Ishikawa (cell line): ENCODE results near the gene MYLIP.

Source experiments
- CEBPB ChIP-seq: IDR thresholded peaks from 2 replicates; pipeline ENCODE4 v1.6.1; 2012
- CREB1 ChIP-seq: IDR thresholded peaks from 2 replicates; pipeline ENCODE4 v1.6.1; 2012; ENCODE audit warnings: low read depth
- RAD21 ChIP-seq: IDR thresholded peaks from 2 replicates; pipeline ENCODE4 v1.6.1; 2012; ENCODE audit warnings: low read depth
- TAF1 ChIP-seq: IDR thresholded peaks from 2 replicates; pipeline ENCODE4 v1.6.1; 2012; ENCODE audit warnings: low read depth, mild to moderate bottlenecking

DNA sequence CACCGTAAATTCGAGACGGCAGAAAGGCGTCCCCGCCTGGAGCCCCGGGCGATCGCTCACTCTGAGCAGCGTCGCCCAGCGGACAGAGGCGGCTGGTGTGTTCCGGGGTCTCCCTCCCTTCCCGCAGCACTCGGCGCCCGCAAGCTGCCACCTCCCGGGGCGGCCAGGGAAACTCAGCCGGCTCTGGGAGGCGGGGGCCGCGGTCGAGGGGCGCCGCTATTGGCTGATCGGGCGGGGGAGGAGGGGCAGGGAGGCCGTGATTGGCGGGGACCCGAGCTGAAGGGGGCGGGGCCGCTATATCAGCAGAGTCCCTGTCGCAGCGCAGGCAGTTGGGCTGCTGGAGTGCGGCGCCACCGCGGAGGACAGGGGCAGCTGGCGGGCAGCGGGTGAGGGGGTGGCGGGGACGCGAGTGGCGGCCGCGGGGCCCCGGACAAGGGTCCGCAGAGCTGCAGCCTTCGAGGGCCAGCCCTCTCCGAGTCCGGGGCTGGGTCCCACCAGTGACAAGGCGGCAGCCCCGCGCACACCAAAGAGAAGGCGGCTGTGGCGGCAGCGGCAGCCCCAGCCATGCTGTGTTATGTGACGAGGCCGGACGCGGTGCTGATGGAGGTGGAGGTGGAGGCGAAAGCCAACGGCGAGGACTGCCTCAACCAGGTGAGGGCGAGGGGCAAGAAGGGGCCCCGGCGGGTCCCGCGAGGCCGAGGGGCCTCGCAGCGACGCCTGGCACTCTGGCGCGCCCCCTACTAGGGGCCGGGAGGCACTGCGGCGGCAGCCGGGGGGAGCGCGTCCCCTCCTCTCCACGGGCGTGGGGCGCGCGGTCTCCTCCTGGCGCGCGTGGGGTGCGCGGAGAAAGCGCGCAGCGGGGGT lies at the start of gene MYLIP:
- peak; percentile 14; the same call in 1 of the 2 replicates for TF ChIP-seq RAD21
- no peak for TF ChIP-seq CREB1
- TF ChIP-seq TAF1: peak; percentile 98
- no peak for TF ChIP-seq CEBPB
